GM12878 (cell line): ENCODE results near the gene N4BP3. TPM values are rescaled to one million over a fixed set of nuclear protein-coding genes. Genes with fewer than 3 reads are reported as not detected.

Source experiments
- ATAC-seq: fragments of 200-7000 bp; cut with Tn5 transposase; 3 replicates; pipeline ENCODE4 v1.9.1; 2020; ENCODE audit warnings: mild to moderate bottlenecking, moderate library complexity
- BruUV-seq: library from RNA; stranded (reverse); fragments of 400-500 nt; replicated peaks from 2 replicates; lab custom pipeline; 2021; lab: Mats Ljungman, UMichigan
- CTCF ChIA-PET: fragments of 300-600 bp; sonication (Branson Sonifier 250); formaldehyde crosslinking; extraction: SDS; loops from one replicate; lab custom pipeline; 2021; ENCODE audit warnings: inconsistent platforms; lab: Yijun Ruan, JAX
- POLR2A ChIA-PET: fragments of 350-600 bp; formaldehyde crosslinking; extraction: SDS; loops from one replicate; lab custom pipeline; 2021; ENCODE audit warnings: inconsistent platforms; lab: Charles Lee
- RAD21 ChIA-PET: fragments of 300-600 bp; sonication (Branson Sonifier 250); formaldehyde crosslinking; loops from one replicate; lab custom pipeline; 2023; ENCODE audit warnings: antibody characterized with exemption; ENCODE audit not compliant: unreplicated experiment; lab: Charles Lee
- SMC1A ChIA-PET: fragments of 300-600 bp; sonication (Branson Sonifier 250); formaldehyde crosslinking; loops from one replicate; lab custom pipeline; 2023; ENCODE audit not compliant: unreplicated experiment, uncharacterized antibody; lab: Charles Lee
- DNase-seq: peaks from one replicate; pipeline ENCODE4 v3.0.0-alpha.2; 2011; ENCODE audit warnings: low read depth, low spot score
- FAIRE-seq: peaks from 3 replicates; lab custom pipeline; 2011; peaks lifted over from hg19 to GRCh38; lab: Jason Lieb, UNC
- H2AFZ ChIP-seq: 2 replicates; pipeline ENCODE4 v1.6.0; 2011; ENCODE audit warnings: low read depth, low read length, control low read depth; ENCODE audit not compliant: control insufficient read depth
- H3K27ac ChIP-seq: 2 replicates; pipeline ENCODE4 v1.5.1; 2011; ENCODE audit warnings: control low read depth; ENCODE audit not compliant: control insufficient read depth, insufficient read depth
- H3K27me3 ChIP-seq, 2 experiments: replicated peaks in 1 of 2; 2 replicates each; pipeline versions ENCODE4 v1.6.0 to v1.6.1; 2011; ENCODE audit warnings: low read length in 1 of 2; ENCODE audit not compliant: control insufficient read depth in 2 of 2, insufficient read depth in 2 of 2
- H3K36me3 ChIP-seq, 2 experiments: 2 replicates each; pipeline ENCODE4 v1.5.1; 2011; ENCODE audit warnings: low read length in 1 of 2; ENCODE audit not compliant: control insufficient read depth in 2 of 2, insufficient read depth in 2 of 2
- H3K4me1 ChIP-seq: 2 replicates; pipeline ENCODE4 v1.6.1; 2011; ENCODE audit warnings: mild to moderate bottlenecking, low read length, moderate library complexity, mixed read lengths; ENCODE audit not compliant: control insufficient read depth, insufficient read depth
- H3K4me2 ChIP-seq: 2 replicates; pipeline ENCODE4 v1.6.0; 2011; ENCODE audit warnings: control low read depth; ENCODE audit not compliant: control insufficient read depth, insufficient read depth
- H3K4me3 ChIP-seq: fragments of 200-600 bp; sonication (generic); 2 replicates; pipeline ENCODE4 v1.5.1; 2016
- H3K79me2 ChIP-seq: 2 replicates; pipeline ENCODE4 v1.6.0; 2011; ENCODE audit warnings: low read length; ENCODE audit not compliant: control insufficient read depth, insufficient read depth
- H3K9ac ChIP-seq: 2 replicates; pipeline ENCODE4 v1.8.0; 2011; ENCODE audit warnings: low read length, control low read depth, mixed read lengths; ENCODE audit not compliant: control insufficient read depth, insufficient read depth
- H3K9me3 ChIP-seq: replicated peaks from 3 replicates; pipeline ENCODE4 v1.5.1; 2011; ENCODE audit warnings: mild to moderate bottlenecking, low read length; ENCODE audit not compliant: control insufficient read depth, insufficient read depth
- H4K20me1 ChIP-seq: 2 replicates; pipeline ENCODE4 v1.6.0; 2011; ENCODE audit not compliant: control insufficient read depth, insufficient read depth
- CHD1 ChIP-seq: IDR thresholded peaks from 2 replicates; pipeline ENCODE4 v1.6.1; 2012; ENCODE audit warnings: low read depth, low read length, improper control_type of control experiment
- MEF2A ChIP-seq: IDR thresholded peaks from 2 replicates; pipeline ENCODE4 v1.6.1; 2011; ENCODE audit warnings: low read depth, mild to moderate bottlenecking, low read length, moderate library complexity; ENCODE audit not compliant: insufficient read depth
- PAX5 ChIP-seq: IDR thresholded peaks from 2 replicates; pipeline ENCODE4 v1.6.1; 2011; ENCODE audit warnings: low read depth, low read length, borderline replicate concordance
- RB1 ChIP-seq: fragments of 450-650 bp; formaldehyde crosslinking; IDR thresholded peaks from 2 replicates; pipeline ENCODE4 v1.6.1; 2017; ENCODE audit warnings: mild to moderate bottlenecking, borderline replicate concordance
- SUPT20H ChIP-seq: IDR thresholded peaks from 2 replicates; pipeline ENCODE4 v1.6.1; 2011; ENCODE audit warnings: low read depth, mild to moderate bottlenecking, low read length, moderate library complexity, borderline replicate concordance; ENCODE audit not compliant: control insufficient read depth
- ZBTB33 ChIP-seq: fragments of 450-650 bp; IDR thresholded peaks from 2 replicates; pipeline ENCODE4 v1.6.1; 2017; ENCODE audit warnings: mild to moderate bottlenecking
- ZNF274 ChIP-seq: IDR thresholded peaks from one replicate; pipeline ENCODE4 v1.8.0; 2011; ENCODE audit not compliant: insufficient read length, insufficient read depth
- WGBS: methylation state at CpG from one replicate; pipeline ENCODE4 v1.1.6; 2016; ENCODE audit warnings: low lambda C conversion rate; ENCODE audit not compliant: insufficient replicate concordance, insufficient coverage; ENCODE audit errors: missing lambda C conversion rate; 5-methylcytosine and 5-hydroxymethylcytosine counted together
- in situ Hi-C: fragments of 300-500 bp; cut with MboI; formaldehyde crosslinking; loops from 9 replicates; pipeline ENCODE4 v1.14.3; 2018; ENCODE audit warnings: mixed read lengths
- intact Hi-C: fragments of 100-400 bp; cut with micrococcal nuclease; formaldehyde crosslinking; loops from one replicate; pipeline ENCODE4 v1.14.2; 2022; ENCODE audit not compliant: unreplicated experiment
- polyA plus RNA-seq, 11 experiments: library from polyadenylated mRNA; depleted of rRNA in 4 of 11; unstranded in 6 of 11; stranded (reverse) in 5 of 11; fragments of >200 nt; fragmentation: Nextera tagmentation in 4 of 11; fragmentation: Illumina TruSeq in 1 of 11; extraction: Ambion mirVana in 4 of 11; extraction: Trizol in 1 of 11; gene quantifications; 1 replicate in 1 of 11; 2 replicates in 10 of 11; pipeline versions ENCODE4 v1.2.1 to v1.2.3, GENCODE V29; 2011 to 2016; ENCODE audit warnings: inconsistent platforms in 2 of 11, missing spikeins in 2 of 11, low read depth in 1 of 11
- total RNA-seq, 4 experiments: library from RNA; depleted of rRNA in 3 of 4; stranded (reverse); fragments of >200 nt in 3 of 4; fragmentation: Illumina TruSeq in 1 of 4; extraction: Trizol in 1 of 4; gene quantifications; 2 replicates each; pipeline versions ENCODE4 v1.2.1 to v1.2.3, GENCODE V29; 2013 to 2021

The N4BP3 gene
- total and polyA plus RNA-seq, 10 of the 15 experiments (the other 5 are each of a cell fraction or from before 2014, with no cell fraction given), result 0.06 to 13.0 (median 4.3) TPM

GRCh38 chr5:178078197-178079010, 34.9 kb upstream of the N4BP3 start (continued):
- TF ChIP-seq ZBTB33 (no peak), PAX5 (no peak), MEF2A (no peak)

- BruUV-seq, result no TSS peak
- RAD21 ChIA-PET, result no interaction called here
- SMC1A ChIA-PET, result no interaction called here
Observed at GRCh38 chr5:178080056-178080455, 33.3 kb upstream of the N4BP3 start.

More at GRCh38 chr5:178080056-178080455, 33.3 kb upstream of the N4BP3 start:
- in situ Hi-C loops, result no loop called here
- no peaks in the 10 kb centered on the region for H3K27me3 ChIP-seq
- TF ChIP-seq RB1 (no peak), SUPT20H (no peak), ZNF274 (no peak), CHD1 (no peak)
- ChIA-PET CTCF (interaction anchor here (9.1 kb wide), 1 partner anchor 67 kb away, joined by 183 read pairs; the partner anchor contains the start of gene NHP2), POLR2A (no interaction called here)
- WGBS, result 23% methylated on average over 7 of the region's 8 CpGs
- no peak for FAIRE-seq
- no peak overlapping the region for H3K27ac ChIP-seq
- intact Hi-C loops, result no loop called here
- no peaks in the 10 kb centered on the region for H3K79me2 ChIP-seq
- H3K4me3 ChIP-seq, result no peak overlapping the region
- no peak overlapping the region for H2AFZ ChIP-seq
- H4K20me1 ChIP-seq, result no peaks in the 10 kb centered on the region
- DNase-seq, result no peak
- no peaks in the 10 kb centered on the region; the same call in 1 of the 2 replicates for H3K4me1 ChIP-seq
- no peaks in the 10 kb centered on the region for H3K36me3 ChIP-seq
- no peaks in the 10 kb centered on the region for H3K9me3 ChIP-seq
- no peak overlapping the region for H3K4me2 ChIP-seq
- ATAC-seq, result no peak
- no peak overlapping the region for H3K9ac ChIP-seq
